Measurements from ENCODE around the gene PLA1A. TPM values are rescaled to one million over a fixed set of nuclear protein-coding genes. Genes with fewer than 3 reads are reported as not detected.

Gene PLA1A
- total and polyA plus RNA-seq, 5 experiments from 2014 or later = not detected

DNA sequence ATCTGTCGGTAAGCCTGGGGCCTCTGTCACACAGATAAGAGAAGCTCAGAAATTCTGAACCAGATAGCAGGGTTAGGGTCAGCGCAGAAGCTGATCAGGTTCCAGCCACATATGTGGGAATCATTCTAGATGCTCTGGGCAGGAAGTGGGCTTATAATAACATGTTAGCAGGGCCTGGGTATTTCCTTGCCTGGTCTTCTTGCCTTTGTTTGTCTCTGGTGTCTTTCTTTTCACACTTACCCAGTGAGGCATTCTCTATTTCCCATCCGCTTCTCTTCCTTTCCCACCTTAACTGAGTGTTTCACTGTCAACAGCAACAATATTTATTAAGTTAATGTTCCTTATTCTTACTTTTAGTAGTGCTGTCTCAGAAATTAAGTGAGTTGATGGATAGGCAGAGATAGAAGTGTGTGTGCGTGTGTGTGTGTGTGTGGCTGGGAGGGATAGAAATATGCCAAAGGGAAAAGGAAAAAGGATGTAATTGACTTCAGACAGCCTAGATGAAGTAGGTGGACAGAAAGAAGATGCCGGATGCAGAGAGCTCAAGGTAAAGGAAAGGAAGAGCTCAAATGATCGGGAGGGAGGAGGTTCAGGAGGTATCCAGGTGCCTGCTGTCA is 2.0 kb downstream of the PLA1A start:
- Mint-ChIP-seq H3K36me3 (no peaks in the 10 kb centered on the region), H3K4me1 (peaks cover 0 to 3% (median under 1%) of the 10 kb centered on the region in 4 donors), H3K4me3 (no peak overlapping the region), H3K9me3 (no peaks in the 10 kb centered on the region), H3K27me3 (peaks cover 0 to 1% (median 0%) of the 10 kb centered on the region in 5 donors), H3K27ac (no peak overlapping the region)
- POLR2A ChIA-PET = no interaction called here
- ATAC-seq (no peak), DNase-seq (no peak)

GRCh38 chr3:119600732-119601131 is 3.0 kb downstream of the PLA1A start:
- Mint-ChIP-seq H3K27ac (no peak overlapping the region), H3K9me3 (no peaks in the 10 kb centered on the region), H3K4me3 (no peak overlapping the region), H3K36me3 (no peaks in the 10 kb centered on the region), H3K4me1 (peaks cover 0 to 3% (median under 1%) of the 10 kb centered on the region in 4 donors), H3K27me3 (peaks cover 0 to 1% (median 0%) of the 10 kb centered on the region in 5 donors)
- DNase-seq (no peak), ATAC-seq (peak in 1 of 2 donors; percentile 46)
- POLR2A ChIA-PET = no interaction called here

DNA sequence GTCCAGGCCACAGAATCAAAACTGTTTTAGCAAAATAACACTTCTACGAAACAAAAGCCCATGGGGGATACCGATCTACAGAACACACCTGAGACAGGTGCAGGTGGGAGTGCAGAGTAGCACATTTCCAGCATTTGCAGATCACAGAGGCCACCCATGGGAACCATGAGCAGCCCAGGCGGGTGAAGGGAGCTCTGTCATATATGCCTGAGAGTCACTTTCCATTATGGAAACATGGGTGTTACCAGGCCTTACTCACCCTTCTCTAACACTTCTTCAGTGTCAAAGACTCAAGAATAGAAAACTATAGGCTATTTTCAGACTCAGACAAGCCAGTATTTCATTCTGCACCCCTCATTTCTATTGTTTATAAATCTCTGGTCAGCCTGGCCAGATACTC is 3.5 kb downstream of the PLA1A start:
- ATAC-seq = no peak
- H3K4me3 Mint-ChIP-seq = no peak overlapping the region
- no peak overlapping the region for H3K27ac Mint-ChIP-seq

DNA sequence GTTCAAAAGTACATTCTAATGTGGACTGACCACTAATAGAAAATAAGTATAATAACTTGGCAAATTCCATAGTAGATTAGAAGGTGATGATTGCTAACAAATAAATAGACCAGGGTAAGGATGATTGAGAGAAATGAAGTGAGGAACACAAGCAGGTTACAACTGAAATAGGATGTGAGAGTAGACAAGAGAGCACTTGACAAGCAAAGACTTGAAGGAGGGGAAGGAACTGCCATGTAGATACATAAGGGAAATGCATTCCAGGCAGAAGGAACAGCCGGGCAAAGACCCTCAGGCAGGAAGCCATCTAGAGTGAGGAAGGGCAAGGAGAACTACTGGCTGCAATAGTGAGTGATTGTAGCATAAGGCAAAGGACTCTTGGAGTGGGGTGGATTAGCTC is 5.0 kb downstream of the PLA1A start:
- Mint-ChIP-seq H3K27me3 (peaks cover 2 to 9% (median 5%) of the 10 kb centered on the region in 5 donors), H3K4me3 (no peak overlapping the region), H3K9me3 (no peaks in the 10 kb centered on the region), H3K27ac (no peak overlapping the region), H3K4me1 (peaks cover 0 to 3% (median under 1%) of the 10 kb centered on the region in 4 donors), H3K36me3 (no peaks in the 10 kb centered on the region)
- ATAC-seq (no peak), DNase-seq (no peak)
- POLR2A ChIA-PET = no interaction called here

More for the DNA sequence above, 3.5 kb downstream of the PLA1A start:
- Mint-ChIP-seq H3K27me3 (peaks cover 0 to 1% (median 0%) of the 10 kb centered on the region in 5 donors), H3K9me3 (no peaks in the 10 kb centered on the region), H3K36me3 (no peaks in the 10 kb centered on the region), H3K4me1 (peaks cover 0 to 3% (median under 1%) of the 10 kb centered on the region in 4 donors)
- POLR2A ChIA-PET = no interaction called here
- no peak for DNase-seq

DNA sequence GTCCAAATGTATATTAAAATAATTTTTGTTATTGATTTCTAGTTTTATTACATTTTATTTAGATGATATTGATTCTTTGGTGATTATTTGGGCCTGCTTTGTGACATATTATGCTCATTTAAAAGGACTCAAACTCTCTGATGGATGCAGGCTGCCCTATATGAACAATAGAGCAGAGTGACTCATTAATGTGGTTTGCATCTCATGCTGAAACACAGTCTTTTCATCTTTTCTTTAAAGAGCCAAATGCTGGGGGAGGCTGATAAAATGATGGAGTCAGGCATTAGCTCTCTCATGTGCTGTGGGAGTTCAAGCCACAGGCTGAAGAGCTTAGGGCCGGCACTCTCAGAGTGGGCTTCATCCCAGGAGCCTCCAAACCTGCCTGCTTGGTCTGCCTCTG is 7.2 kb downstream of the PLA1A start:
- no peaks in the 10 kb centered on the region for H3K9me3 Mint-ChIP-seq
- POLR2A ChIA-PET = no interaction called here
- DNase-seq (no peak), ATAC-seq (no peak)
- no peak overlapping the region for H3K4me3 Mint-ChIP-seq
- H3K4me1 Mint-ChIP-seq = peaks cover 0 to 3% (median 0%) of the 10 kb centered on the region in 4 donors
- H3K27me3 Mint-ChIP-seq = peaks cover 4 to 24% (median 10%) of the 10 kb centered on the region in 5 donors
- no peaks in the 10 kb centered on the region for H3K36me3 Mint-ChIP-seq
- H3K27ac Mint-ChIP-seq = no peak overlapping the region

DNA sequence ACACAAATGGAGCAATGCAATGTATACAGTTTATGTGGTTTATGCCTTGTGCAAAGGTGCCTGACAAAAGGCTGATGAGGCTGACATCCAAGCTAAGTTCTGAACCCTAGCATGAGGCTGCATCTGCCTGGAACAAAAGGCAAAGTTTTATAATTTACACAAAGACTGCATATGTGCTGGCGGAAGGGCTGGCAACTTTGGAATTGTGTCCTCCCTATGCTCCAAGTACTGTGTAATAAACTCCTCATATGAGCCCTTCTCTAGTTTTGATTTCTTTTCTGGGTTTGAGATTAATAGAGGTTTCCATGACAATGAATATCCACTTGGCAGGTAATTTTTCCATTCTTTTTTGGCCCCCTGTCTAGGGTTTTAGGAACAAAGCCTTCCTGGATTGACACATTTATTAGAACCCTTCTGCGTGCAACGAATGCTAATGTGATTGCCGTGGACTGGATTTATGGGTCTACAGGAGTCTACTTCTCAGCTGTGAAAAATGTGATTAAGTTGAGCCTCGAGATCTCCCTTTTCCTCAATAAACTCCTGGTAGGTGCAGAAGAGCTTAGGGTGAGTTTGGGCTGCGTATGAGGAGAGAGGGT is 10.8 kb downstream of the PLA1A start:
- Mint-ChIP-seq H3K27ac (no peak overlapping the region), H3K4me1 (no peaks in the 10 kb centered on the region), H3K4me3 (no peak overlapping the region), H3K9me3 (no peaks in the 10 kb centered on the region), H3K27me3 (peaks cover 9 to 37% (median 19%) of the 10 kb centered on the region in 5 donors), H3K36me3 (no peaks in the 10 kb centered on the region)
- ATAC-seq (no peak), DNase-seq (no peak)
- POLR2A ChIA-PET = no interaction called here

DNA sequence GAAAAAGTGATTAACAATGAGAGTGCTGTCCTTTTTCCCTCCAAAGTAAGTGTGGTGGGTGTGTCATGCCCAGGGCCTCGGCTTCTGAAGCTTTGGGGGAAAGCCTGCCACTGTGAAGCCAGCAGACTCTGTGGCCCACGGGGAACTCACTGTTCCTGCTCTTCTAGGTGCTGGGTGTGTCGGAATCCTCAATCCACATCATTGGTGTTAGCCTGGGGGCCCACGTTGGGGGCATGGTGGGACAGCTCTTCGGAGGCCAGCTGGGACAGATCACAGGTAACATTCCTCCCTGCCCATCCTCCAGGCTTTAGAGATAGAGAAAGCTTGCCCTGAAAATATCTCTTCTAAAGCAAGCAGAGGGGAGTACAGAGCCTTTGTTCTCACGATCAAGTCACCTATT is 11.6 kb downstream of the PLA1A start:
- DNase-seq (no peak), ATAC-seq (no peak)
- POLR2A ChIA-PET = no interaction called here
- Mint-ChIP-seq H3K27ac (no peak overlapping the region), H3K36me3 (no peaks in the 10 kb centered on the region), H3K9me3 (no peaks in the 10 kb centered on the region), H3K4me1 (no peaks in the 10 kb centered on the region), H3K4me3 (no peak overlapping the region), H3K27me3 (peaks cover 9 to 37% (median 19%) of the 10 kb centered on the region in 5 donors)

DNA sequence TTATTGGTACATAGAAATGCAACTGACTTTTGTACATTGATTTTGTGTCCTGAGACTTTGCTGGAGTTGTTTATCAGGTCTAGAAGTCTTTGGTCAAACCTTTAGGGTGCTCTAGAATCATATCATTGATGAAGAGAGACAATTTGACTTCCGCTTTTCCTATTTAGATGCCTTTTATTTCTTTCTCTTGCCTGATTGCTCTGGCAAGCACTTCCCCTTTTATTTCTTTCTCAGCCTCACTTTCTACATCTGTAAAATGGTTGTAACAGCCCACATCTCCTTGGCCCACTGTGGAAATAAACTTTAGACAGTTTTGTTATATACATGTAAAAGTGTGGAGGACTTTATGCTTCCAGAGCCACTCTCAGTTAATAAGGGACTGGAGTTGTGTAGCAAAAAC is 14.0 kb downstream of the PLA1A start:
- ATAC-seq = no peak
- peaks cover 9 to 37% (median 23%) of the 10 kb centered on the region in 5 donors for H3K27me3 Mint-ChIP-seq
- no peaks in the 10 kb centered on the region for H3K9me3 Mint-ChIP-seq
- POLR2A ChIA-PET = no interaction called here
- no peak for DNase-seq
- H3K4me1 Mint-ChIP-seq = no peaks in the 10 kb centered on the region
- H3K4me3 Mint-ChIP-seq = no peak overlapping the region
- no peaks in the 10 kb centered on the region for H3K36me3 Mint-ChIP-seq
- no peak overlapping the region for H3K27ac Mint-ChIP-seq

- H3K27me3 Mint-ChIP-seq = peaks cover 5 to 23% (median 14%) of the 10 kb centered on the region in 5 donors
These were observed 15.5 kb downstream of the PLA1A start for GRCh38 chr3:119613201-119613600.

GRCh38 chr3:119613872-119614271 is 16.2 kb downstream of the PLA1A start:
- POLR2A ChIA-PET = no interaction called here
- H3K27ac Mint-ChIP-seq = no peak overlapping the region

More at GRCh38 chr3:119613201-119613600, 15.5 kb downstream of the PLA1A start:
- no peaks in the 10 kb centered on the region for H3K9me3 Mint-ChIP-seq
- no peak for DNase-seq
- no peaks in the 10 kb centered on the region for H3K4me1 Mint-ChIP-seq
- no peak for ATAC-seq
- no peaks in the 10 kb centered on the region for H3K36me3 Mint-ChIP-seq
- no peak overlapping the region for H3K27ac Mint-ChIP-seq
- no peak overlapping the region for H3K4me3 Mint-ChIP-seq
- POLR2A ChIA-PET = no interaction called here

GRCh38 chr3:119616056-119616455 is 18.4 kb downstream of the PLA1A start:
- POLR2A ChIA-PET = no interaction called here
- no peaks in the 10 kb centered on the region for H3K36me3 Mint-ChIP-seq
- no peak for DNase-seq
- peaks cover 3 to 23% (median 12%) of the 10 kb centered on the region in 5 donors for H3K27me3 Mint-ChIP-seq
- H3K9me3 Mint-ChIP-seq = no peaks in the 10 kb centered on the region
- no peak for ATAC-seq
- no peaks in the 10 kb centered on the region for H3K4me1 Mint-ChIP-seq
- H3K27ac Mint-ChIP-seq = no peak overlapping the region
- no peak overlapping the region for H3K4me3 Mint-ChIP-seq

More at GRCh38 chr3:119613872-119614271, 16.2 kb downstream of the PLA1A start:
- Mint-ChIP-seq H3K9me3 (no peaks in the 10 kb centered on the region), H3K4me3 (no peak overlapping the region), H3K27me3 (peaks cover 5 to 20% (median 14%) of the 10 kb centered on the region in 5 donors), H3K36me3 (no peaks in the 10 kb centered on the region), H3K4me1 (no peaks in the 10 kb centered on the region)
- DNase-seq = no peak
- ATAC-seq = no peak

DNA sequence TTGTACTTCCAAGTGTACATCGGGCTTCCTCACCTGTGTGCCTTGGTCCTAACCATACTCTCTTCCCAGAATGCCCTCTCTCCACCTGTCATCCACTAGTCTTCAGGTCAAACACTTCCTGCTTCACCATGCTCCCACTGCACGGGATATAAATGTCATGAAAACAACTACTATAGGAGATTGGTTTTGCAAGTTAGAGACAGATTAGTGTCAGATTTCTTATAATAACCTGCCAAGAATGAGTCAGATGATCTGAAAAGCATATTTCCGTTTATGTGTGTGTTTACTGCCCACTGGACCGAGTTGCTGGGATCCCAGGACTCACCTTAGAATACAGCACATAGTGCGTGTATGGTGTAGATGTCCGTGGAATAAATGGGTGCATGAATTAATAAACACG is 21.4 kb downstream of the PLA1A start:
- ATAC-seq (no peak), DNase-seq (no peak)
- POLR2A ChIA-PET = no interaction called here
- Mint-ChIP-seq H3K27ac (no peak overlapping the region), H3K4me1 (no peaks in the 10 kb centered on the region), H3K4me3 (no peak overlapping the region), H3K9me3 (no peaks in the 10 kb centered on the region), H3K36me3 (no peaks in the 10 kb centered on the region), H3K27me3 (peaks cover 0 to 13% (median 3%) of the 10 kb centered on the region in 5 donors)

DNA sequence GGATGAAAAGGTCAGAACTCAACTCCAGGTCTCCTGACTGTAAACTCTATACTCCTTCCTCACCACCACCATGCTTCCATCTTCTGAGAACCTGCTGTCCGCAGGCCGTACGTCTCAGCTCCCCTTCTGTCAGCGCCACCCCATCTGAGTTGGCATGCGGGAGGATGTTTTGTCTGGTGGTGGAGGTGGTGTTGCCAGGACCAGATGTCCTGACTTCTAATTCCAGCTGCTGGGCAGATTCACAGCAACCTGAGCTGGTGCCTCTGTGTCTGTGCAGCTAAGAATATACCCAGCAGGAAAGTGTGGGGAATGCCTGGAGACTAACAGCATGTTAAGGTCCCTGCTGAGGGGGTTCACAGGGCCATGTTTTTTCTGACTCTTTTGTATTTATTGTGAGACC is 23.2 kb downstream of the PLA1A start:
- H3K9me3 Mint-ChIP-seq = no peaks in the 10 kb centered on the region
- POLR2A ChIA-PET = no interaction called here
- no peak for ATAC-seq
- no peak for DNase-seq
- H3K4me3 Mint-ChIP-seq = no peak overlapping the region
- H3K36me3 Mint-ChIP-seq = no peaks in the 10 kb centered on the region
- peaks cover 2 to 21% (median 5%) of the 10 kb centered on the region in 5 donors for H3K27me3 Mint-ChIP-seq
- H3K4me1 Mint-ChIP-seq = no peaks in the 10 kb centered on the region
- no peak overlapping the region for H3K27ac Mint-ChIP-seq

Data from naive thymus-derived CD8-positive, alpha-beta T cell (primary cell).